ENCODE results near the gene RAB35.

The RAB35 gene

DNA sequence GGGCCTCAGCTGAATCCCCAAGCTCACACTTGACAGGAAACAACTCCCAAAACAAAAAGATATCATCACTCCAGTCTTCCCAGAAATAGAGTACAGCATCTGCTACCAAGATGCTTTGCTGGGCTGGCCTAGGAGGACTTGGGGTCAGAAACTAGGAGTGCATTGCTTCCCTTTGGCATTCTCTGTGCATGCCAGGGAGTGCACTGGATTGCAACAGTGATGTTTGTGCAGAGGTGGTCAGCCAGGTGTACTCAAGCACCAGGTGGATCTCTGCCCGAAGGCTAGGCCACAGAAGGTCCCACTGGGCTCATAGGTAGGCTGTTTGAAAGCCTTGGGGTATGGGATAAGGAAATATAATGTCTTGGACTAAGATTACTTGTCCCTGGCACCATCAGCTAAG lies 51.1 kb downstream of the RAB35 start:
- DNase-seq (ENCODE audit: low read depth, low spot score), result no peak
- no peaks in the 10 kb centered on the region for H3K27me3 ChIP-seq (ENCODE audit: insufficient read depth, insufficient read length)
- H3K9me3 ChIP-seq (ENCODE audit: insufficient read depth, low read length), result no peaks in the 10 kb centered on the region

DNA sequence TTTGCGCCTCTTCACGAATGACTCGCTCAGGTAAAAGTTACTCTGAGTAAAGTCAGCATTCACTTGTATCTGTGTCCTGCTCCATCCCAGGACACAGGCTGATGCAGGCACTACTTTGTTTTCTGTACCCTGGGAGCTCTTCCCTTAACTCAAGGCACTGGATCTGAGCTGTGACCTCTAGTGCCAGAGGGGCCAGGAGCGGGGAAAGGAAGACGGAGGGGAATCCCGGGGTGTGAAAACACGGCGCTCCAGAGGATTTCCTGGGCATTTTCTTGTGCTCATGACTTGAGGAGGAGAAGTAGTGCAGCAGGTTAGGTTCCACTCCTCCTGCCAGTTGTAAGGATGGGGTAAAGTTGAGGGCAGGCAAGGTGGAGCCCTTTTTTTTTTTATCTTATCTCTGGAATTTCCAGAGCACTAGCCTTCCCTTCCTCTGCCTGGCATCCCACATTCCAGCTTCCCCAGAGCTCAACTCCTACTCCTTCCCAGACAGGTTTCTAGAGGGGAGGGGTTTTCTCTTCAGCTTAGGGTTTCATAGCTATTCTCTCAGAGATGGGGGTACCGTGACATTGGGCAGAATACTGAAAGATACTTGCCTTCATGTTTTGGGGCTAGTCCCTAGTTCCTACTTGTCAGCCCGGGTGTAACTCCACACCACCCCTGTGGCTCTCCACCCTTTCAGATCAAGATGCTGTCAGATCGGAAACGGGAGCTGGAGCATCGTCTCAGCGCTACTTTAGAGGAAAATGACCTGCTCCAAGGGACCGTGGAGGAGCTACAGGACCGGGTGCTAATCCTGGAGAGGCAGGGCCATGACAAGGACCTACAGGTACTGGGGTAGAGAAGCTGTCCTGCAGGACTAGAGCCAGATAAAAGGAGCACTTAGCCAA lies 52.3 kb downstream of the RAB35 start:
- no peaks in the 10 kb centered on the region for H3K4me1 ChIP-seq (ENCODE audit: insufficient read depth, insufficient read length)
- no peak overlapping the region for H3K4me3 ChIP-seq (ENCODE audit: insufficient read length, low read depth)
- TF ChIP-seq YY1 (IDR thresholded peaks at IDR 0.05; ENCODE audit: insufficient read depth, insufficient read length), result no peak
- no peaks in the 10 kb centered on the region for H3K9me3 ChIP-seq (ENCODE audit: insufficient read depth, low read length)
- no peak overlapping the region for H3K9ac ChIP-seq (ENCODE audit: insufficient read length, low read depth)
- no peak for DNase-seq (ENCODE audit: low read depth, low spot score)
- H3K36me3 ChIP-seq (ENCODE audit: insufficient read depth, insufficient read length, low read length), result no peaks in the 10 kb centered on the region
- H3K27me3 ChIP-seq (ENCODE audit: insufficient read depth, insufficient read length), result no peaks in the 10 kb centered on the region

More for the DNA sequence above, 51.1 kb downstream of the RAB35 start:
- H3K9ac ChIP-seq (ENCODE audit: insufficient read length, low read depth), result no peak overlapping the region
- no peaks in the 10 kb centered on the region for H3K36me3 ChIP-seq (ENCODE audit: insufficient read depth, insufficient read length, low read length)
- TF ChIP-seq YY1 (IDR thresholded peaks at IDR 0.05; ENCODE audit: insufficient read depth, insufficient read length), result no peak
- no peak for TF ChIP-seq ZNF274 (IDR thresholded peaks at IDR 0.05; ENCODE audit: low read depth, low read length)
- no peak for TF ChIP-seq SUZ12 (IDR thresholded peaks at IDR 0.05; ENCODE audit: extremely low read depth, insufficient read depth, insufficient read length)
- H3K4me3 ChIP-seq (ENCODE audit: insufficient read length, low read depth), result no peak overlapping the region
- H3K4me1 ChIP-seq (ENCODE audit: insufficient read depth, insufficient read length), result no peaks in the 10 kb centered on the region

DNA sequence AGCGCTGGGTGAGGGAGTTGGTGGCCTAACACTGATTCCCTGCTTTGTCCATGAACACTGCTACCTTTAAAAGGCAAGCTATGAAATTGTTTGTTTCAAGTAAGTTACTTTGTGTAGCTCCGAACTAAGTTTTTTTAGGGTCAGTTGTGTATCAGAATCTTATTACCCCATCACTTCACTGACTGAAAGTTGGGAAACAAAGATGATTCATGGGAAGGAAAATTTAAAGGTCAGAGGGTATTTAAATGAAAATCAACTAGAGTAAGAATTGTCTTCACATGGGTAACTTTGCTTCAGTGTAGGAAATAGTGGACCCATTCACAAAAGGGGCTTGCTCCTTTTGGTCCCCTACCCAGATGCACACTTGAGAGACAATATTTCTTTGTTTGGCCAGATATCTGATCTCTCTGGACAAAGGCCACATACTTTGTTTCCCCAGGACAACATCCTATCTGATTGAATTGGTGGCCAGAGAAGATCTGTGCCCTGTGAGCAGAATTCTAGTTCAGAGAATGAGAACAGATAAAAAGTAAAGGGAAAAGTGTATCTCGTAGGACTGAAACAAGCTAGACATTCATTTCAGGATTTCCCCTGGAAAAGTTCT lies 53.5 kb downstream of the RAB35 start:
- Histone ChIP-seq H3K27me3 (ENCODE audit: insufficient read depth, insufficient read length) (no peaks in the 10 kb centered on the region), H3K9ac (ENCODE audit: insufficient read length, low read depth) (no peak overlapping the region), H3K4me3 (ENCODE audit: insufficient read length, low read depth) (no peak overlapping the region), H3K9me3 (ENCODE audit: insufficient read depth, low read length) (no peaks in the 10 kb centered on the region), H3K4me1 (ENCODE audit: insufficient read depth, insufficient read length) (no peaks in the 10 kb centered on the region), H3K36me3 (ENCODE audit: insufficient read depth, insufficient read length, low read length) (no peaks in the 10 kb centered on the region)
- no peak for DNase-seq (ENCODE audit: low read depth, low spot score)
- TF ChIP-seq SUZ12 (IDR thresholded peaks at IDR 0.05; ENCODE audit: extremely low read depth, insufficient read depth, insufficient read length), result no peak
- no peak for TF ChIP-seq ZNF274 (IDR thresholded peaks at IDR 0.05; ENCODE audit: low read depth, low read length)
- TF ChIP-seq YY1 (IDR thresholded peaks at IDR 0.05; ENCODE audit: insufficient read depth, insufficient read length), result no peak

DNA sequence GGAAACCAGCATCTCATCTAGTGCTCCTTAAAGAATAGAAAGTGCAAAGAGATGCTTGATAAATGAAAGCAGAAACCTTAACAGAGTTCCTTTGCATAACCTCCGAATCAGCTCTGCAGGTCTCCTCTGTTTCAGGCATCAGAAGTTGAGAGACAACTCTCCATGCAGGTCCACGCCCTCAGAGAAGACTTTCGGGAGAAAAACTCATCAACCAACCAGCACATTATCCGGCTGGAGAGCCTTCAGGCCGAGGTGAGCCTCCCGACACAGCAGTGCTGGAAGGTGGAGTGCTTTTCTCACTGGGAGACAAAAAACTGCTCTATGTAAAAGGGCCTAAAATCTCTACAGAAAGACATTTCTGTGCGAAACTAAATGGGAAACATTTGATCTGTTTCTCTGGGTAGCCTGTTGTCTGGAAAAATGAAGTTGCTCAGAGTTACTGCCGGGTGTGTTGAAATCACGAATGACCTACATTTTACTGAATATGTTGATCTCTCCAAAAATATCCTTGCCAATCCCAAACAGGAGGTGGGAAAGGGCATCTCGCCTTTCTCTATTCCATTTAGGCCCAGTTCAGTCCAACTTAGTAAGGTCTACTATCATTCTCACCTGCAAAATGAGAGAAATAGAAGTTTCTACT lies 54.9 kb downstream of the RAB35 start:
- no peak for DNase-seq (ENCODE audit: low read depth, low spot score)
- no peaks in the 10 kb centered on the region for H3K27me3 ChIP-seq (ENCODE audit: insufficient read depth, insufficient read length)
- H3K4me1 ChIP-seq (ENCODE audit: insufficient read depth, insufficient read length), result no peaks in the 10 kb centered on the region
- TF ChIP-seq YY1 (IDR thresholded peaks at IDR 0.05; ENCODE audit: insufficient read depth, insufficient read length), result no peak
- H3K9me3 ChIP-seq (ENCODE audit: insufficient read depth, low read length), result no peaks in the 10 kb centered on the region
- H3K4me3 ChIP-seq (ENCODE audit: insufficient read length, low read depth), result no peak overlapping the region
- no peak overlapping the region for H3K9ac ChIP-seq (ENCODE audit: insufficient read length, low read depth)
- no peaks in the 10 kb centered on the region for H3K36me3 ChIP-seq (ENCODE audit: insufficient read depth, insufficient read length, low read length)

DNA sequence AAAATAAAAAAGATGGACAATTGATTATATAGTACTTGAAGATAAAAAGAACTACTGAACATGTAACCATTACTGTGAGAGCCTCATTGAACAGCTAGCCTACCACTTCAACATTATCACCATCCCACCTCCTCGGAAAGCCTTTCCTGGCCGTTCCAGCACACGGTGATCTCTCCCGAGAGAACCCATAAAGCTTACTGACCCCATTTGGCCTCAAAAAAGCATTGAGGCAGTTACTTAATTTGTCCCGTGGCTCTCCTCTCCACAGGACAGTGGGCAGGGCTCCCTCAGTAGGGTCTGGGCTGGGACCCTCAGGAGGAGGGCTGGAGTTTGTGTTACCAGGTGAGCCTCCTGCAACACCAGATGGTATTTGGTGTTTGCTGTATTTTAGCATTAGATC lies 55.8 kb downstream of the RAB35 start:
- TF ChIP-seq ZNF274 (IDR thresholded peaks at IDR 0.05; ENCODE audit: low read depth, low read length) (no peak), YY1 (IDR thresholded peaks at IDR 0.05; ENCODE audit: insufficient read depth, insufficient read length) (no peak), SUZ12 (IDR thresholded peaks at IDR 0.05; ENCODE audit: extremely low read depth, insufficient read depth, insufficient read length) (no peak)
- Histone ChIP-seq H3K36me3 (ENCODE audit: insufficient read depth, insufficient read length, low read length) (no peaks in the 10 kb centered on the region), H3K4me3 (ENCODE audit: insufficient read length, low read depth) (no peak overlapping the region), H3K27me3 (ENCODE audit: insufficient read depth, insufficient read length) (no peaks in the 10 kb centered on the region), H3K4me1 (ENCODE audit: insufficient read depth, insufficient read length) (no peaks in the 10 kb centered on the region), H3K9ac (ENCODE audit: insufficient read length, low read depth) (no peak overlapping the region), H3K9me3 (ENCODE audit: insufficient read depth, low read length) (no peaks in the 10 kb centered on the region)
- DNase-seq (ENCODE audit: low read depth, low spot score), result no peak

DNA sequence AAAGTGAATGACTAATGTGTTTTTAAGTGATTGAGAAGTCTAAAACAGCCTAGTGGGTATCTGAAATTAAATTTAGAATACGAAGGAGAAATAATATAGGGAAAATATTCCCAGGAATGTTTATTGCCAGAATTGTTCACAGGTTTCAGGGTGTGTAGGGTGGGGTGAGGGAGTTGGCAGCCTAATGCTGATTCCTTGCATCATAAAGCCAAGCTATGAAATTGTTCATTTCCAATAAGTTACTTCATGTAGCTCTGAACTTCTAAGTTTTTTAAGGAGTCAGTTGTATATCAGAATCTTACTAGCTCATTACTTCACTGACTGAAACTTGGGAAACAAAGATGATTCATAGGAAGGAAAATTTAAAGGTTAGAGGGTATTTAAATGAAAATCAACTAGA lies 56.4 kb downstream of the RAB35 start:
- no peak for TF ChIP-seq YY1 (IDR thresholded peaks at IDR 0.05; ENCODE audit: insufficient read depth, insufficient read length)
- TF ChIP-seq ZNF274 (IDR thresholded peaks at IDR 0.05; ENCODE audit: low read depth, low read length), result no peak
- TF ChIP-seq SUZ12 (IDR thresholded peaks at IDR 0.05; ENCODE audit: extremely low read depth, insufficient read depth, insufficient read length), result no peak
- DNase-seq (ENCODE audit: low read depth, low spot score), result no peak
- H3K36me3 ChIP-seq (ENCODE audit: insufficient read depth, insufficient read length, low read length), result no peaks in the 10 kb centered on the region

DNA sequence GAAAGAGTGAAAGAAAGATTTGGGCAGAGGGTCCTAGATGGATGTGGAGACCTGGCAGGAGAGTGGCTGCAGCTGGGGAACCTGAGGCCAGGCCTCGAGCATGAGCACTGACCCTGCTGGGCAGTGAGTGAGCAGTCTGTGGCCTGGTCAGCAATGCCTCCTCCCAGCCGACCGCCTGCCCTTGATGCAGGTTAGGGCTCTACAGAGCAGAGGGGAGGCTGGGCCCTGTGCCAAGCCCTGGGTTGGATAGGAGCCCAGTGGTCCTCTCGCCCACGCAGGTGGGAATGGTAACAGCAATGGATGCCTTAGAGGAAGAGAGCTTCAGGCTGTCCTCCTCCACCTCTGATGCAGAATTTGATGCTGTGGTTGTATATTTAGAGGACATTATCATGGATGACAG lies 59.8 kb downstream of the RAB35 start:
- no peak for DNase-seq (ENCODE audit: low read depth, low spot score)
- no peaks in the 10 kb centered on the region for H3K36me3 ChIP-seq (ENCODE audit: insufficient read depth, insufficient read length, low read length)
- TF ChIP-seq ZNF274 (IDR thresholded peaks at IDR 0.05; ENCODE audit: low read depth, low read length) (no peak), YY1 (IDR thresholded peaks at IDR 0.05; ENCODE audit: insufficient read depth, insufficient read length) (no peak), SUZ12 (IDR thresholded peaks at IDR 0.05; ENCODE audit: extremely low read depth, insufficient read depth, insufficient read length) (no peak)

More for the DNA sequence above, 56.4 kb downstream of the RAB35 start:
- Histone ChIP-seq H3K9me3 (ENCODE audit: insufficient read depth, low read length) (no peaks in the 10 kb centered on the region), H3K4me1 (ENCODE audit: insufficient read depth, insufficient read length) (no peaks in the 10 kb centered on the region), H3K27me3 (ENCODE audit: insufficient read depth, insufficient read length) (no peaks in the 10 kb centered on the region), H3K9ac (ENCODE audit: insufficient read length, low read depth) (no peak overlapping the region), H3K4me3 (ENCODE audit: insufficient read length, low read depth) (no peak overlapping the region)

More for the DNA sequence above, 59.8 kb downstream of the RAB35 start:
- no peak overlapping the region for H3K9ac ChIP-seq (ENCODE audit: insufficient read length, low read depth)
- no peaks in the 10 kb centered on the region for H3K4me1 ChIP-seq (ENCODE audit: insufficient read depth, insufficient read length)
- H3K4me3 ChIP-seq (ENCODE audit: insufficient read length, low read depth), result no peak overlapping the region
- no peaks in the 10 kb centered on the region for H3K9me3 ChIP-seq (ENCODE audit: insufficient read depth, low read length)
- no peaks in the 10 kb centered on the region for H3K27me3 ChIP-seq (ENCODE audit: insufficient read depth, insufficient read length)
